K562 (cell line): ENCODE data around the gene HMCN2.

ENCODE experiments used
- CREB1 ChIP-seq, 2 experiments: sonication (generic) in 1 of 2; formaldehyde crosslinking in 1 of 2; IDR thresholded peaks; 2 replicates each; pipeline versions ENCODE4 v1.6.1 to v1.8.0; 2012 to 2022; ENCODE audit warnings: inconsistent platforms in 1 of 2, mild to moderate bottlenecking in 1 of 2, missing genetic modification reagents in 1 of 2, moderate library complexity in 1 of 2
- CTCF ChIP-seq, 3 experiments: IDR thresholded peaks in 2 of 3; conservative IDR thresholded peaks in 1 of 3; 2 replicates each; pipeline ENCODE4 v1.5.1; 2011 to 2012; ENCODE audit warnings: low read length in 3 of 3, mild to moderate bottlenecking in 3 of 3, control low read depth in 2 of 3, improper control_type of control experiment in 1 of 3, inconsistent platforms in 1 of 3, low read depth in 1 of 3, mixed read lengths in 1 of 3, moderate library complexity in 1 of 3; ENCODE audit not compliant: insufficient read depth in 2 of 3
- FOXK1 ChIP-seq: sonication (generic); formaldehyde crosslinking; IDR thresholded peaks from 2 replicates; pipeline ENCODE4 v1.8.0; 2022; ENCODE audit warnings: missing genetic modification reagents, mild to moderate bottlenecking, borderline replicate concordance
- MYNN ChIP-seq, 2 experiments: sonication (generic); formaldehyde crosslinking in 1 of 2; IDR thresholded peaks; 2 replicates each; pipeline versions ENCODE4 v1.5.0 to v1.6.1; 2016 to 2020; ENCODE audit warnings: antibody characterized with exemption in 1 of 2, missing genetic modification reagents in 1 of 2
- NCOA2 ChIP-seq, 2 experiments: fragments of 450-650 bp; IDR thresholded peaks; 2 replicates each; pipeline ENCODE4 v1.6.1; 2018; ENCODE audit warnings: mild to moderate bottlenecking in 2 of 2, moderate library complexity in 1 of 2; ENCODE audit not compliant: partially characterized antibody in 2 of 2
- SRSF9 ChIP-seq: fragments of 200-400 bp; formaldehyde crosslinking; IDR thresholded peaks from 2 replicates; pipeline ENCODE4 v1.6.1; 2017; ENCODE audit warnings: low read depth, low read length, borderline replicate concordance
- TOE1 ChIP-seq, 2 experiments: fragments of 450-650 bp in 1 of 2; sonication (generic) in 1 of 2; formaldehyde crosslinking in 1 of 2; IDR thresholded peaks; 2 replicates each; pipeline versions ENCODE4 v1.7.1 to v1.8.0; 2016 to 2022; ENCODE audit warnings: borderline replicate concordance in 2 of 2, mild to moderate bottlenecking in 2 of 2, antibody characterized with exemption in 1 of 2, inconsistent platforms in 1 of 2, low read depth in 1 of 2, missing genetic modification reagents in 1 of 2, moderate library complexity in 1 of 2

- no peak for TF ChIP-seq TOE1 (IDR thresholded peaks at IDR 0.05; ENCODE audit: borderline replicate concordance)
- TF ChIP-seq TOE1 (CRISPR knock-in tag; IDR thresholded peaks at IDR 0.05; ENCODE audit: borderline replicate concordance, low read depth): no peak
- no peak for TF ChIP-seq CTCF (IDR thresholded peaks at IDR 0.05 in 2 of 3, conservative IDR thresholded peaks at IDR 0.05 in 1 of 3; ENCODE audit: insufficient read depth in 2 of 3, low read depth in 1 of 3, low read length in 3 of 3)
- TF ChIP-seq MYNN (IDR thresholded peaks at IDR 0.05): no peak
- TF ChIP-seq MYNN (CRISPR knock-in tag; IDR thresholded peaks at IDR 0.05): no peak
- no peak for TF ChIP-seq FOXK1 (CRISPR knock-in tag)
- no peak for TF ChIP-seq NCOA2 (IDR thresholded peaks at IDR 0.05; ENCODE audit: partially characterized antibody in 2 of 2)
- TF ChIP-seq SRSF9: no peak
- no peak for TF ChIP-seq CREB1 (IDR thresholded peaks at IDR 0.05)
- TF ChIP-seq CREB1 (CRISPR knock-in tag; IDR thresholded peaks at IDR 0.05): no peak
Observed at GRCh38 chr9:130275156-130275555, 9.6 kb downstream of the HMCN2 start.
